ENCODE data around the gene PRKAR2A. TPM values are rescaled to one million over a fixed set of nuclear protein-coding genes. Genes with fewer than 3 reads are reported as not detected.
"Not testable (repeated sequence)": the region's sequence is repeated elsewhere in the genome, so short reads cannot be mapped to it uniquely, and the experiment has no call there.

PRKAR2A gene
- total and polyA plus RNA-seq, 4 donors, result 12.1 to 28.5 (median 13.9) TPM

GRCh38 chr3:48832684-48833083 is 15.0 kb downstream of the PRKAR2A start (continued):
- TF ChIP-seq ZBTB33 (IDR thresholded peaks at IDR 0.05) (no peak), SP1 (IDR thresholded peaks at IDR 0.05) (no peak), HNF4A (conservative IDR thresholded peaks at IDR 0.05) (no peak), EGR1 (IDR thresholded peaks at IDR 0.05; ENCODE audit: low read depth in 2 of 2) (no peak), FOXA2 (IDR thresholded peaks at IDR 0.05) (no peak), TAF1 (conservative IDR thresholded peaks at IDR 0.05) (no peak)

- DNase-seq (ENCODE audit: low spot score), result no peak
- Histone ChIP-seq H3K9ac (ENCODE audit: low read depth in 1 of 2, low read length in 2 of 2) (no peak overlapping the region), H3K27ac (ENCODE audit: low read depth in 1 of 2, low read length in 2 of 2) (no peak overlapping the region), H3K9me3 (ENCODE audit: control insufficient read depth in 4 of 4, low read length in 3 of 4) (no peaks in the 10 kb centered on the region), H3K36me3 (ENCODE audit: control insufficient read depth in 4 of 4, insufficient read depth in 3 of 4, low read depth in 1 of 4, low read length in 3 of 4) (peaks cover 0 to 2% (median 0%) of the 10 kb centered on the region in 4 donors), H3K27me3 (ENCODE audit: control insufficient read depth in 4 of 4, insufficient read depth in 4 of 4, low read length in 3 of 4) (no peaks in the 10 kb centered on the region), H3K4me1 (ENCODE audit: control insufficient read depth in 4 of 4, insufficient read depth in 4 of 4, low read length in 3 of 4) (peaks cover 0 to 4% (median 0%) of the 10 kb centered on the region in 4 donors), H3K4me3 (ENCODE audit: low read depth in 1 of 3, low read length in 3 of 3) (no peak overlapping the region)
- TF ChIP-seq FOXA2 (IDR thresholded peaks at IDR 0.05) (no peak), REST (IDR thresholded peaks at IDR 0.05) (no peak), GABPA (IDR thresholded peaks at IDR 0.05 in 1 of 2, conservative IDR thresholded peaks at IDR 0.05 in 1 of 2) (no peak), JUND (IDR thresholded peaks at IDR 0.05) (no peak), EGR1 (IDR thresholded peaks at IDR 0.05; ENCODE audit: low read depth in 2 of 2) (no peak), YY1 (IDR thresholded peaks at IDR 0.05) (no peak), ATF3 (IDR thresholded peaks at IDR 0.05) (no peak), RXRA (IDR thresholded peaks at IDR 0.05) (no peak), TAF1 (conservative IDR thresholded peaks at IDR 0.05) (no peak), ZBTB33 (IDR thresholded peaks at IDR 0.05) (no peak), HNF4A (conservative IDR thresholded peaks at IDR 0.05) (no peak), CTCF (IDR thresholded peaks at IDR 0.05; ENCODE audit: low read depth, low read length, missing input control) (no peak), HNF4G (IDR thresholded peaks at IDR 0.05) (no peak), FOXA1 (IDR thresholded peaks at IDR 0.05) (no peak), MAX (IDR thresholded peaks at IDR 0.05) (no peak), NR2F2 (IDR thresholded peaks at IDR 0.05) (no peak), SP1 (IDR thresholded peaks at IDR 0.05) (no peak), RAD21 (IDR thresholded peaks at IDR 0.05) (no peak)
- WGBS, result 96% methylated on average over 6 of the region's 6 CpGs
Measured at GRCh38 chr3:48830715-48831114, 17.0 kb downstream of the PRKAR2A start.

GRCh38 chr3:48829525-48829924 is 18.1 kb downstream of the PRKAR2A start:
- not testable (repeated sequence) for H3K4me3 ChIP-seq (ENCODE audit: low read depth in 1 of 3, low read length in 3 of 3); DNase-seq (ENCODE audit: low spot score)

GRCh38 chr3:48827874-48828273 is 19.8 kb downstream of the PRKAR2A start:
- 97% methylated on average over 10 of the region's 10 CpGs for WGBS
- H3K4me3 ChIP-seq (ENCODE audit: low read depth in 1 of 3, low read length in 3 of 3); H3K36me3 ChIP-seq (ENCODE audit: control insufficient read depth in 4 of 4, insufficient read depth in 3 of 4, low read depth in 1 of 4, low read length in 3 of 4); H3K27me3 ChIP-seq (ENCODE audit: control insufficient read depth in 4 of 4, insufficient read depth in 4 of 4, low read length in 3 of 4); H3K9ac ChIP-seq (ENCODE audit: low read depth in 1 of 2, low read length in 2 of 2); H3K4me1 ChIP-seq (ENCODE audit: control insufficient read depth in 4 of 4, insufficient read depth in 4 of 4, low read length in 3 of 4); H3K27ac ChIP-seq (ENCODE audit: low read depth in 1 of 2, low read length in 2 of 2); H3K9me3 ChIP-seq (ENCODE audit: control insufficient read depth in 4 of 4, low read length in 3 of 4); DNase-seq (ENCODE audit: low spot score): not testable (repeated sequence)

More at GRCh38 chr3:48829525-48829924, 18.1 kb downstream of the PRKAR2A start:
- 96% methylated on average over 11 of the region's 11 CpGs for WGBS
- H3K36me3 ChIP-seq (ENCODE audit: control insufficient read depth in 4 of 4, insufficient read depth in 3 of 4, low read depth in 1 of 4, low read length in 3 of 4); H3K27me3 ChIP-seq (ENCODE audit: control insufficient read depth in 4 of 4, insufficient read depth in 4 of 4, low read length in 3 of 4); H3K9ac ChIP-seq (ENCODE audit: low read depth in 1 of 2, low read length in 2 of 2); H3K4me1 ChIP-seq (ENCODE audit: control insufficient read depth in 4 of 4, insufficient read depth in 4 of 4, low read length in 3 of 4); H3K9me3 ChIP-seq (ENCODE audit: control insufficient read depth in 4 of 4, low read length in 3 of 4); H3K27ac ChIP-seq (ENCODE audit: low read depth in 1 of 2, low read length in 2 of 2): not testable (repeated sequence)

Data from liver (tissue), 9 donors.